HepG2 (cell line): Measurements from ENCODE around the gene TNFRSF6B. TPM values are rescaled to one million over a fixed set of nuclear protein-coding genes. Genes with fewer than 3 reads are reported as not detected.

Experiments used
- ARNT2 ChIP-seq: sonication (generic); formaldehyde crosslinking; IDR thresholded peaks from 2 replicates; pipeline ENCODE4 v1.8.0; 2022; ENCODE audit warnings: mild to moderate bottlenecking, low read depth, missing genetic modification reagents, moderate library complexity
- ATM ChIP-seq: fragments of 450-650 bp; IDR thresholded peaks from 2 replicates; pipeline ENCODE4 v1.7.1; 2017; ENCODE audit warnings: mild to moderate bottlenecking, borderline replicate concordance
- CENPT ChIP-seq: sonication (generic); formaldehyde crosslinking; IDR thresholded peaks from 2 replicates; pipeline ENCODE4 v1.8.0; 2022; ENCODE audit warnings: low read depth, mild to moderate bottlenecking, moderate library complexity, missing genetic modification reagents
- CREM ChIP-seq, 2 experiments: sonication (generic) in 1 of 2; formaldehyde crosslinking in 1 of 2; IDR thresholded peaks; 2 replicates each; pipeline versions ENCODE4 v1.4.0 to v1.6.1; 2016 to 2020; ENCODE audit warnings: antibody characterized with exemption in 1 of 2, mild to moderate bottlenecking in 1 of 2, missing genetic modification reagents in 1 of 2
- EED ChIP-seq: sonication (generic); formaldehyde crosslinking; IDR thresholded peaks from 2 replicates; pipeline ENCODE4 v1.5.0; 2020; ENCODE audit warnings: mild to moderate bottlenecking, missing genetic modification reagents
- FIP1L1 ChIP-seq: fragments of 200-400 bp; formaldehyde crosslinking; IDR thresholded peaks from 2 replicates; pipeline ENCODE4 v1.6.1; 2018; ENCODE audit warnings: low read depth, mild to moderate bottlenecking, low read length, moderate library complexity, borderline replicate concordance; ENCODE audit not compliant: insufficient read depth
- IRF1 ChIP-seq: sonication (generic); formaldehyde crosslinking; IDR thresholded peaks from 2 replicates; pipeline ENCODE4 v1.4.0; 2020; ENCODE audit warnings: low read depth, mild to moderate bottlenecking, missing genetic modification reagents
- JUND ChIP-seq: sonication (generic); formaldehyde crosslinking; IDR thresholded peaks from 2 replicates; pipeline ENCODE4 v1.8.0; 2022; ENCODE audit warnings: mild to moderate bottlenecking, missing genetic modification reagents
- KAT8 ChIP-seq: IDR thresholded peaks from 2 replicates; pipeline ENCODE4 v1.6.1; 2016; ENCODE audit warnings: missing genetic modification reagents, missing compliant biosample characterization
- KLF6 ChIP-seq: IDR thresholded peaks from 2 replicates; pipeline ENCODE4 v1.8.0; 2016; ENCODE audit warnings: missing biosample characterization, missing genetic modification reagents
- MIER3 ChIP-seq: IDR thresholded peaks from 2 replicates; pipeline ENCODE4 v1.6.1; 2016; ENCODE audit warnings: missing compliant biosample characterization, borderline replicate concordance
- NFRKB ChIP-seq: fragments of 450-650 bp; IDR thresholded peaks from 2 replicates; pipeline ENCODE4 v1.6.1; 2017
- SALL2 ChIP-seq: sonication (generic); formaldehyde crosslinking; IDR thresholded peaks from 2 replicates; pipeline ENCODE4 v1.8.1; 2023; ENCODE audit warnings: mild to moderate bottlenecking, missing genetic modification reagents, inconsistent platforms
- SNAPC5 ChIP-seq: sonication (generic); formaldehyde crosslinking; IDR thresholded peaks from 2 replicates; pipeline ENCODE4 v1.8.1; 2023; ENCODE audit warnings: mild to moderate bottlenecking, missing genetic modification reagents, borderline replicate concordance
- STAT5B ChIP-seq: sonication (generic); formaldehyde crosslinking; IDR thresholded peaks from 2 replicates; pipeline ENCODE4 v1.4.0; 2020; ENCODE audit warnings: missing genetic modification reagents
- TBP ChIP-seq: sonication (generic); formaldehyde crosslinking; IDR thresholded peaks from 2 replicates; pipeline ENCODE4 v1.5.0; 2020; ENCODE audit warnings: missing genetic modification reagents
- TFDP2 ChIP-seq: sonication (generic); formaldehyde crosslinking; IDR thresholded peaks from 2 replicates; pipeline ENCODE4 v1.4.0; 2020; ENCODE audit warnings: missing genetic modification reagents
- THAP9 ChIP-seq: sonication (generic); formaldehyde crosslinking; IDR thresholded peaks from 2 replicates; pipeline ENCODE4; 2020; ENCODE audit warnings: missing genetic modification reagents, mild to moderate bottlenecking, borderline replicate concordance
- TOPORS ChIP-seq: sonication (generic); formaldehyde crosslinking; IDR thresholded peaks from 2 replicates; pipeline ENCODE4 v1.8.0; 2023; ENCODE audit warnings: mild to moderate bottlenecking, missing genetic modification reagents
- XRCC5 ChIP-seq: fragments of 200-400 bp; formaldehyde crosslinking; optimal IDR thresholded peaks from 2 replicates; pipeline ENCODE3; 2017; ENCODE audit warnings: mild to moderate bottlenecking, low read length
- ZNF20 ChIP-seq: sonication (generic); formaldehyde crosslinking; IDR thresholded peaks from 2 replicates; pipeline ENCODE4 v1.4.0; 2020; ENCODE audit warnings: mild to moderate bottlenecking, moderate library complexity, missing genetic modification reagents
- ZNF3 ChIP-seq: IDR thresholded peaks from 2 replicates; pipeline ENCODE4 v1.7.0; 2017; ENCODE audit warnings: inconsistent platforms
- ZNF34 ChIP-seq: sonication (generic); formaldehyde crosslinking; IDR thresholded peaks from 2 replicates; pipeline ENCODE4 v1.4.0; 2020; ENCODE audit warnings: mild to moderate bottlenecking, missing genetic modification reagents, borderline replicate concordance
- ZNF75D ChIP-seq: sonication (generic); formaldehyde crosslinking; IDR thresholded peaks from 2 replicates; pipeline ENCODE4 v1.8.1; 2023; ENCODE audit warnings: missing genetic modification reagents, mild to moderate bottlenecking, borderline replicate concordance
- ZSCAN12 ChIP-seq: sonication (generic); formaldehyde crosslinking; IDR thresholded peaks from 2 replicates; pipeline ENCODE4 v1.9.0; 2021; ENCODE audit warnings: mild to moderate bottlenecking, missing genetic modification reagents
- polyA plus RNA-seq, 8 experiments: library from polyadenylated mRNA; depleted of rRNA in 3 of 8; stranded (reverse) in 7 of 8; unstranded in 1 of 8; fragments of >200 nt; fragmentation: Illumina TruSeq in 4 of 8; extraction: Trizol in 4 of 8; gene quantifications; 2 replicates each; pipeline versions ENCODE4 v1.2.1 to v1.2.3, GENCODE V29; 2011 to 2016; ENCODE audit warnings: low read depth in 4 of 8, missing spikeins in 1 of 8, mixed read lengths in 1 of 8; ENCODE audit not compliant: insufficient read depth in 1 of 8
- total RNA-seq, 5 experiments: library from RNA; depleted of rRNA; stranded (reverse); fragments of >200 nt; fragmentation: Illumina TruSeq; extraction: Trizol; gene quantifications; 2 replicates each; pipeline ENCODE4 v1.2.3, GENCODE V29; 2016; ENCODE audit warnings: low read depth in 1 of 5

TNFRSF6B gene
- total and polyA plus RNA-seq, 2 of the 13 experiments (the other 11 are each of a cell fraction or from before 2014, with no cell fraction given), result 0.24 TPM; not detected in 1

GRCh38 chr20:63708301-63709148 lies 12.1 kb downstream of the TNFRSF6B start (continued):
- no peak for TF ChIP-seq TBP (CRISPR knock-in tag)
- TF ChIP-seq FIP1L1, result no peak
- no peak for TF ChIP-seq CENPT (CRISPR knock-in tag)
- no peak for TF ChIP-seq EED (CRISPR knock-in tag)
- TF ChIP-seq ZNF3 (CRISPR knock-in tag), result no peak
- no peak for TF ChIP-seq ARNT2 (CRISPR knock-in tag)
- TF ChIP-seq TFDP2 (CRISPR knock-in tag), result no peak
- TF ChIP-seq ATM, result no peak
- no peak for TF ChIP-seq KAT8 (CRISPR knock-in tag)
- no peak for TF ChIP-seq KLF6 (CRISPR knock-in tag)
- TF ChIP-seq IRF1 (CRISPR knock-in tag), result no peak
- TF ChIP-seq ZNF34 (CRISPR knock-in tag), result 0 out of 2 replicates have a peak, but pooled peaks have one; percentile 53
- TF ChIP-seq SNAPC5 (CRISPR knock-in tag), result no peak
- TF ChIP-seq JUND, result no peak
- no peak for TF ChIP-seq ZNF20 (CRISPR knock-in tag)
- TF ChIP-seq STAT5B (CRISPR knock-in tag), result no peak
- no peak for TF ChIP-seq ZSCAN12 (CRISPR knock-in tag)
- no peak; the same call in 1 of the 2 replicates for TF ChIP-seq SALL2 (CRISPR knock-in tag)
- 0 out of 2 replicates have a peak, but pooled peaks have one; percentile 16 for TF ChIP-seq THAP9 (CRISPR knock-in tag)
- no peak for TF ChIP-seq TOPORS
- TF ChIP-seq MIER3 (CRISPR knock-in tag), result no peak
- no peak for TF ChIP-seq NFRKB
- no peak for TF ChIP-seq CREM (IDR thresholded peaks at IDR 0.05)
- 0 out of 2 replicates have a peak, but pooled peaks have one; percentile 8 for TF ChIP-seq CREM (CRISPR knock-in tag; IDR thresholded peaks at IDR 0.05)
- TF ChIP-seq ZNF75D (CRISPR knock-in tag), result no peak
- TF ChIP-seq XRCC5, result peak; percentile 58
